K562 (cell line): ENCODE measurements around the gene PTRH2. TPM values are rescaled to one million over a fixed set of nuclear protein-coding genes. Genes with fewer than 3 reads are reported as not detected.
A peak's percentile ranks its signal among the peaks of the same experiment; 100 is the strongest.

ENCODE experiments used
- ARID2 ChIP-seq: fragments of 450-650 bp; IDR thresholded peaks from 2 replicates; pipeline ENCODE4 v1.6.1; 2017; ENCODE audit warnings: antibody characterized with exemption, mild to moderate bottlenecking
- BRD4 ChIP-seq: fragments of 200-600 bp; sonication (generic); IDR thresholded peaks from 2 replicates; pipeline ENCODE4 v1.6.1; 2017; ENCODE audit warnings: inconsistent platforms
- ETV1 ChIP-seq: fragments of 450-650 bp; conservative IDR thresholded peaks from 2 replicates; pipeline ENCODE4 v1.6.1; 2016; ENCODE audit warnings: missing genetic modification characterization, control low read depth, low read depth, missing compliant biosample characterization
- HDGF ChIP-seq: fragments of 450-650 bp; IDR thresholded peaks from 2 replicates; pipeline ENCODE4 v1.6.1; 2016
- NBN ChIP-seq: fragments of 450-650 bp; IDR thresholded peaks from 2 replicates; pipeline ENCODE4 v1.6.1; 2016; ENCODE audit warnings: low read depth, mild to moderate bottlenecking
- NCOA1 ChIP-seq: fragments of 450-650 bp; IDR thresholded peaks from 2 replicates; pipeline ENCODE4 v1.6.1; 2016; ENCODE audit warnings: low read depth
- NR4A1 ChIP-seq, 2 experiments: fragments of 250-450 bp in 1 of 2; fragments of 450-650 bp in 1 of 2; sonication (Bioruptor Pico) in 1 of 2; IDR thresholded peaks; 2 replicates each; pipeline versions ENCODE4 v1.4.0 to v1.6.1; 2016 to 2020; ENCODE audit warnings: mild to moderate bottlenecking in 2 of 2, missing compliant biosample characterization in 1 of 2, missing genetic modification characterization in 1 of 2, moderate library complexity in 1 of 2
- TSC22D4 ChIP-seq: fragments of 450-650 bp; IDR thresholded peaks from 2 replicates; pipeline ENCODE4 v1.6.1; 2016; ENCODE audit warnings: missing genetic modification characterization, missing biosample characterization, control low read depth
- WHSC1 ChIP-seq: IDR thresholded peaks from one replicate; pipeline ENCODE4 v1.6.1; 2012; ENCODE audit warnings: low read length, control low read depth, inconsistent platforms
- ZNF217 ChIP-seq: sonication (generic); formaldehyde crosslinking; IDR thresholded peaks from 2 replicates; pipeline ENCODE4 v1.8.0; 2022; ENCODE audit warnings: mild to moderate bottlenecking, missing genetic modification reagents
- ZNF384 ChIP-seq: IDR thresholded peaks from 2 replicates; pipeline ENCODE4 v1.6.1; 2012; ENCODE audit warnings: low read depth, low read length, improper control_type of control experiment
- polyA plus RNA-seq, 8 experiments: library from polyadenylated mRNA; depleted of rRNA in 4 of 8; stranded (reverse) in 5 of 8; unstranded in 3 of 8; fragments of >200 nt; fragmentation: Nextera tagmentation in 2 of 8; fragmentation: Illumina TruSeq in 1 of 8; extraction: Ambion mirVana in 2 of 8; extraction: Trizol in 1 of 8; gene quantifications; 2 replicates each; pipeline versions ENCODE4 v1.2.1 to v1.2.3, GENCODE V29; 2011 to 2014; ENCODE audit warnings: inconsistent platforms in 1 of 8, missing spikeins in 1 of 8
- total RNA-seq, 7 experiments: library from RNA; depleted of rRNA in 6 of 7; stranded (reverse); fragments of >200 nt in 6 of 7; fragmentation: Illumina TruSeq in 2 of 7; extraction: Trizol in 2 of 7; gene quantifications; 2 replicates each; pipeline versions ENCODE4 v1.2.1 to v1.2.3, GENCODE V29; 2011 to 2021; ENCODE audit warnings: low replicate concordance in 1 of 7
- TF ChIP-seq, protein P1 (sequence below), 3 experiments: fragments of 200-800 bp in 1 of 3; fragments of 250-450 bp in 1 of 3; fragments of 450-650 bp in 1 of 3; sonication (Bioruptor Pico) in 1 of 3; sonication (Bioruptor generic) in 1 of 3; formaldehyde crosslinking in 1 of 3; IDR thresholded peaks; 2 replicates each; pipeline versions ENCODE4 v1.6.1 to v1.8.0; 2016 to 2022; ENCODE audit warnings: mild to moderate bottlenecking in 2 of 3, missing genetic modification characterization in 2 of 3, missing compliant biosample characterization in 1 of 3, moderate library complexity in 1 of 3
- TF ChIP-seq, protein P2 (sequence below): sonication (generic); formaldehyde crosslinking; IDR thresholded peaks from 2 replicates; pipeline ENCODE4 v1.8.0; 2022; ENCODE audit warnings: mild to moderate bottlenecking, missing genetic modification reagents, borderline replicate concordance
- TF ChIP-seq, protein P3 (sequence below), 2 experiments: IDR thresholded peaks in 1 of 2; conservative IDR thresholded peaks in 1 of 2; 2 replicates each; pipeline ENCODE4 v1.6.1; 2016; ENCODE audit warnings: low read depth in 2 of 2, mild to moderate bottlenecking in 1 of 2, missing compliant biosample characterization in 1 of 2, missing genetic modification characterization in 1 of 2, moderate library complexity in 1 of 2
- TF ChIP-seq, protein P4 (sequence below): sonication (generic); formaldehyde crosslinking; IDR thresholded peaks from 2 replicates; pipeline ENCODE4 v1.8.0; 2022; ENCODE audit warnings: missing genetic modification reagents, mild to moderate bottlenecking, moderate library complexity, borderline replicate concordance
- TF ChIP-seq, protein P5 (sequence below), 3 experiments: IDR thresholded peaks in 2 of 3; conservative IDR thresholded peaks in 1 of 3; 2 replicates each; pipeline ENCODE4 v1.5.1; 2011 to 2012; ENCODE audit warnings: low read length in 3 of 3, mild to moderate bottlenecking in 3 of 3, control low read depth in 2 of 3, improper control_type of control experiment in 1 of 3, inconsistent platforms in 1 of 3, low read depth in 1 of 3, mixed read lengths in 1 of 3, moderate library complexity in 1 of 3; ENCODE audit not compliant: insufficient read depth in 2 of 3

The PTRH2 gene
- total and polyA plus RNA-seq, 9 of the 15 experiments (the other 6 are each of a cell fraction or from before 2014, with no cell fraction given) = 53.1 to 210 (median 126) TPM

DNA sequence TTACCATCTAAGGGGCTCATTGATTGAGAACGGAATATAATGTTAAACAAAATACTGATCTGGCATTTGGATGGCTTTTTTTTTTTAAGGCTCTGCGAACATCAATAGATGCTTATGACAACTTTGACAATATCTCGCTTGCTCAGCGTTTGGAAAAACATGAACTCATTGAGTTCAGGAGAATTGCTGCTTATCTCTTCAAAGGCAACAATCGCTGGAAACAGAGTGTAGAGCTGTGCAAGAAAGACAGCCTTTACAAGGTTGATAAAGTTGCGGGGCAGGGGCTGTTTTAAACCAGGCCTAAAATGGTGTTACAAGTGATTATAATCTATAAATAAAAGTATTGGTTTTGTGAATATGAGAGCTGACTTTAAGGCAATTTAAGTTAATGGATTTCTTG lies 22.3 kb downstream of the PTRH2 start (continued):
- TF ChIP-seq, protein P1, sequence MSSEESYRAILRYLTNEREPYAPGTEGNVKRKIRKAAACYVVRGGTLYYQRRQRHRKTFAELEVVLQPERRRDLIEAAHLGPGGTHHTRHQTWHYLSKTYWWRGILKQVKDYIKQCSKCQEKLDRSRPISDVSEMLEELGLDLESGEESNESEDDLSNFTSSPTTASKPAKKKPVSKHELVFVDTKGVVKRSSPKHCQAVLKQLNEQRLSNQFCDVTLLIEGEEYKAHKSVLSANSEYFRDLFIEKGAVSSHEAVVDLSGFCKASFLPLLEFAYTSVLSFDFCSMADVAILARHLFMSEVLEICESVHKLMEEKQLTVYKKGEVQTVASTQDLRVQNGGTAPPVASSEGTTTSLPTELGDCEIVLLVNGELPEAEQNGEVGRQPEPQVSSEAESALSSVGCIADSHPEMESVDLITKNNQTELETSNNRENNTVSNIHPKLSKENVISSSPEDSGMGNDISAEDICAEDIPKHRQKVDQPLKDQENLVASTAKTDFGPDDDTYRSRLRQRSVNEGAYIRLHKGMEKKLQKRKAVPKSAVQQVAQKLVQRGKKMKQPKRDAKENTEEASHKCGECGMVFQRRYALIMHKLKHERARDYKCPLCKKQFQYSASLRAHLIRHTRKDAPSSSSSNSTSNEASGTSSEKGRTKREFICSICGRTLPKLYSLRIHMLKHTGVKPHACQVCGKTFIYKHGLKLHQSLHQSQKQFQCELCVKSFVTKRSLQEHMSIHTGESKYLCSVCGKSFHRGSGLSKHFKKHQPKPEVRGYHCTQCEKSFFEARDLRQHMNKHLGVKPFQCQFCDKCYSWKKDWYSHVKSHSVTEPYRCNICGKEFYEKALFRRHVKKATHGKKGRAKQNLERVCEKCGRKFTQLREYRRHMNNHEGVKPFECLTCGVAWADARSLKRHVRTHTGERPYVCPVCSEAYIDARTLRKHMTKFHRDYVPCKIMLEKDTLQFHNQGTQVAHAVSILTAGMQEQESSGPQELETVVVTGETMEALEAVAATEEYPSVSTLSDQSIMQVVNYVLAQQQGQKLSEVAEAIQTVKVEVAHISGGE (CRISPR knock-in tag; IDR thresholded peaks at IDR 0.05) = peak in 1 of 3 experiments; percentile 83; a peak in 2 of 6 replicates
- TF ChIP-seq, protein P2, sequence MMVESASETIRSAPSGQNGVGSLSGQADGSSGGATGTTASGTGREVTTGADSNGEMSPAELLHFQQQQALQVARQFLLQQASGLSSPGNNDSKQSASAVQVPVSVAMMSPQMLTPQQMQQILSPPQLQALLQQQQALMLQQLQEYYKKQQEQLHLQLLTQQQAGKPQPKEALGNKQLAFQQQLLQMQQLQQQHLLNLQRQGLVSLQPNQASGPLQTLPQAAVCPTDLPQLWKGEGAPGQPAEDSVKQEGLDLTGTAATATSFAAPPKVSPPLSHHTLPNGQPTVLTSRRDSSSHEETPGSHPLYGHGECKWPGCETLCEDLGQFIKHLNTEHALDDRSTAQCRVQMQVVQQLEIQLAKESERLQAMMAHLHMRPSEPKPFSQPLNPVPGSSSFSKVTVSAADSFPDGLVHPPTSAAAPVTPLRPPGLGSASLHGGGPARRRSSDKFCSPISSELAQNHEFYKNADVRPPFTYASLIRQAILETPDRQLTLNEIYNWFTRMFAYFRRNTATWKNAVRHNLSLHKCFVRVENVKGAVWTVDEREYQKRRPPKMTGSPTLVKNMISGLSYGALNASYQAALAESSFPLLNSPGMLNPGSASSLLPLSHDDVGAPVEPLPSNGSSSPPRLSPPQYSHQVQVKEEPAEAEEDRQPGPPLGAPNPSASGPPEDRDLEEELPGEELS (CRISPR knock-in tag) = no peak
- TF ChIP-seq NR4A1 (CRISPR knock-in tag; IDR thresholded peaks at IDR 0.05) (no peak), NR4A1 (tag; IDR thresholded peaks at IDR 0.05) (no peak), BRD4 (no peak), ZNF384 (peak; percentile 88), WHSC1 (no peak), HDGF (no peak), ZNF217 (CRISPR knock-in tag) (no peak), ARID2 (no peak), TSC22D4 (tag) (no peak), NBN (0 out of 2 replicates have a peak, but pooled peaks have one; percentile 54), NCOA1 (peak; percentile 79; the same call in 1 of the 2 replicates), ETV1 (tag) (no peak)
- TF ChIP-seq, protein P3, sequence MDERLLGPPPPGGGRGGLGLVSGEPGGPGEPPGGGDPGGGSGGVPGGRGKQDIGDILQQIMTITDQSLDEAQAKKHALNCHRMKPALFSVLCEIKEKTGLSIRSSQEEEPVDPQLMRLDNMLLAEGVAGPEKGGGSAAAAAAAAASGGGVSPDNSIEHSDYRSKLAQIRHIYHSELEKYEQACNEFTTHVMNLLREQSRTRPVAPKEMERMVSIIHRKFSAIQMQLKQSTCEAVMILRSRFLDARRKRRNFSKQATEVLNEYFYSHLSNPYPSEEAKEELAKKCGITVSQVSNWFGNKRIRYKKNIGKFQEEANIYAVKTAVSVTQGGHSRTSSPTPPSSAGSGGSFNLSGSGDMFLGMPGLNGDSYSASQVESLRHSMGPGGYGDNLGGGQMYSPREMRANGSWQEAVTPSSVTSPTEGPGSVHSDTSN (CRISPR knock-in tag; IDR thresholded peaks at IDR 0.05; ENCODE audit: low read depth) = no peak
- TF ChIP-seq, protein P3 (tag; conservative IDR thresholded peaks at IDR 0.05; ENCODE audit: low read depth) = peak; percentile 87
- TF ChIP-seq, protein P4, sequence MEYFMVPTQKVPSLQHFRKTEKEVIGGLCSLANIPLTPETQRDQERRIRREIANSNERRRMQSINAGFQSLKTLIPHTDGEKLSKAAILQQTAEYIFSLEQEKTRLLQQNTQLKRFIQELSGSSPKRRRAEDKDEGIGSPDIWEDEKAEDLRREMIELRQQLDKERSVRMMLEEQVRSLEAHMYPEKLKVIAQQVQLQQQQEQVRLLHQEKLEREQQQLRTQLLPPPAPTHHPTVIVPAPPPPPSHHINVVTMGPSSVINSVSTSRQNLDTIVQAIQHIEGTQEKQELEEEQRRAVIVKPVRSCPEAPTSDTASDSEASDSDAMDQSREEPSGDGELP (CRISPR knock-in tag) = no peak
- TF ChIP-seq, protein P5, sequence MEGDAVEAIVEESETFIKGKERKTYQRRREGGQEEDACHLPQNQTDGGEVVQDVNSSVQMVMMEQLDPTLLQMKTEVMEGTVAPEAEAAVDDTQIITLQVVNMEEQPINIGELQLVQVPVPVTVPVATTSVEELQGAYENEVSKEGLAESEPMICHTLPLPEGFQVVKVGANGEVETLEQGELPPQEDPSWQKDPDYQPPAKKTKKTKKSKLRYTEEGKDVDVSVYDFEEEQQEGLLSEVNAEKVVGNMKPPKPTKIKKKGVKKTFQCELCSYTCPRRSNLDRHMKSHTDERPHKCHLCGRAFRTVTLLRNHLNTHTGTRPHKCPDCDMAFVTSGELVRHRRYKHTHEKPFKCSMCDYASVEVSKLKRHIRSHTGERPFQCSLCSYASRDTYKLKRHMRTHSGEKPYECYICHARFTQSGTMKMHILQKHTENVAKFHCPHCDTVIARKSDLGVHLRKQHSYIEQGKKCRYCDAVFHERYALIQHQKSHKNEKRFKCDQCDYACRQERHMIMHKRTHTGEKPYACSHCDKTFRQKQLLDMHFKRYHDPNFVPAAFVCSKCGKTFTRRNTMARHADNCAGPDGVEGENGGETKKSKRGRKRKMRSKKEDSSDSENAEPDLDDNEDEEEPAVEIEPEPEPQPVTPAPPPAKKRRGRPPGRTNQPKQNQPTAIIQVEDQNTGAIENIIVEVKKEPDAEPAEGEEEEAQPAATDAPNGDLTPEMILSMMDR (IDR thresholded peaks at IDR 0.05 in 2 of 3, conservative IDR thresholded peaks at IDR 0.05 in 1 of 3; ENCODE audit: insufficient read depth in 2 of 3, low read depth in 1 of 3, low read length in 3 of 3) = no peak
